Measurements from ENCODE around the gene EEF1G. TPM values are rescaled to one million over a fixed set of nuclear protein-coding genes. Genes with fewer than 3 reads are reported as not detected.
"Not testable (repeated sequence)": the region's sequence is repeated elsewhere in the genome, so short reads cannot be mapped to it uniquely, and the experiment has no call there.

EEF1G gene
- 1,000 to 10,000 TPM; 1,344 to 1,788 (median 1,576) TPM for total RNA-seq
- polyA plus RNA-seq, result 1,000 to 10,000 TPM; 1,418 to 2,108 (median 1,957) TPM

- Histone ChIP-seq H3K27ac (peak within 1 kb of the TSS; percentile 91 to 94 (median 93)), H3K4me3 (peak within 1 kb of the TSS; percentile 64 to 92 (median 78)), H3K9me3 (no peaks in the 10 kb centered on the region), H3K36me3 (peaks cover 4 to 64% (median 44%) of the 10 kb centered on the region in 4 donors), H3K27me3 (no peaks in the 10 kb centered on the region), H3K4me1 (peaks cover 0 to 53% (median 35%) of the 10 kb centered on the region in 4 donors)
- peak; percentile 99 for DNase-seq
- intact Hi-C loops (cut with DNase I), result loop anchor here (2.0 kb wide), 1 partner anchor 17 kb away; the partner anchor contains the start of gene TUT1
- TF ChIP-seq POLR2AphosphoS5 (IDR thresholded peaks at IDR 0.05) (peak; percentile 77 to 97 (median 96)), POLR2A (IDR thresholded peaks at IDR 0.05) (peak; percentile 92 to 93), EP300 (IDR thresholded peaks at IDR 0.05) (peak in 1 of 4 donors; percentile 60)
- TF ChIP-seq, protein P1, sequence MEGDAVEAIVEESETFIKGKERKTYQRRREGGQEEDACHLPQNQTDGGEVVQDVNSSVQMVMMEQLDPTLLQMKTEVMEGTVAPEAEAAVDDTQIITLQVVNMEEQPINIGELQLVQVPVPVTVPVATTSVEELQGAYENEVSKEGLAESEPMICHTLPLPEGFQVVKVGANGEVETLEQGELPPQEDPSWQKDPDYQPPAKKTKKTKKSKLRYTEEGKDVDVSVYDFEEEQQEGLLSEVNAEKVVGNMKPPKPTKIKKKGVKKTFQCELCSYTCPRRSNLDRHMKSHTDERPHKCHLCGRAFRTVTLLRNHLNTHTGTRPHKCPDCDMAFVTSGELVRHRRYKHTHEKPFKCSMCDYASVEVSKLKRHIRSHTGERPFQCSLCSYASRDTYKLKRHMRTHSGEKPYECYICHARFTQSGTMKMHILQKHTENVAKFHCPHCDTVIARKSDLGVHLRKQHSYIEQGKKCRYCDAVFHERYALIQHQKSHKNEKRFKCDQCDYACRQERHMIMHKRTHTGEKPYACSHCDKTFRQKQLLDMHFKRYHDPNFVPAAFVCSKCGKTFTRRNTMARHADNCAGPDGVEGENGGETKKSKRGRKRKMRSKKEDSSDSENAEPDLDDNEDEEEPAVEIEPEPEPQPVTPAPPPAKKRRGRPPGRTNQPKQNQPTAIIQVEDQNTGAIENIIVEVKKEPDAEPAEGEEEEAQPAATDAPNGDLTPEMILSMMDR (IDR thresholded peaks at IDR 0.05), result no peak
- 0% methylated on average over 46 of the region's 46 CpGs for WGBS, 2 donors
Measured at GRCh38 chr11:62573592-62574362, at the start of gene EEF1G. TSS of gene EEF1G (minus strand) at chr11:62573891. CDS start at chr11:62573842, 49 bp downstream.

DNA sequence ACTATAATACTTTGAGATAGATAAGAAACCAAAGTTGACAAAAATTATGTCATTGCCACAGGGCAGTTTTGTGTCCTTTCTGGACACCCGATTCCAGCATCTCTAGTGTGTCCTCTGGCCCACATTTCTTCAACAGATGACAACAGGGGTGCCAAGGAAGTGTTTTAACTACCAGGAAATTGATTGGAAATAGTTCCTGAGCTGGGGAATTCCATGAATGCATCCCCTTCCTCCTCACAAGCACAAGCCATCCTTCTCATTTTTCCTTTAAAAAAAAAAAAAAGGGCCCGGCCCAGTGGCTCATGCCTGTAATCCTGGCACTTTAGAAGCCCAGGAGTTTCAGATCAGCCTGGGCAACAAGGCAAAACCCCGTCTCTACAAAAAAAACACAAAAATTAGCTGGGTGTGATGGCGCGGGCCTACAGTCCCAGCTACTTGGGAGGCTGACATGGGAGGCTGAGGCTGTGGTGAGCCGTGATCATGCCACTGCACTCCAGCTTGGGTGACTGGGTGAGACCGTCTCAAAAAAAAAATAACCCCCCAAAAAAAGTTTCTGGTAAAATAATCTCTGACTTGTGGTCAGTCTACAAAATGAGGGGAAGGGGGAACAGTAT is 48.9 kb upstream of the EEF1G start:
- H3K36me3 ChIP-seq, result peaks cover 19 to 40% (median 25%) of the 10 kb centered on the region in 4 donors
- H3K9me3 ChIP-seq, result no peaks in the 10 kb centered on the region
- H3K27ac ChIP-seq, result peak overlapping the region; percentile 84 to 93 (median 90)
- intact Hi-C loops (cut with DNase I), result loop anchor here (2.0 to 5.0 kb wide), 2 partner anchors 24 to 105 kb away; partner anchors contain the start of genes GANAB, HNRNPUL2 and TTC9C
- WGBS, 2 donors, result 91 to 93% methylated on average over 7 of the region's 7 CpGs
- H3K4me3 ChIP-seq, result peak overlapping the region in 3 of 4 donors; percentile 60 to 87 (median 70)
- TF ChIP-seq POLR2AphosphoS5 (IDR thresholded peaks at IDR 0.05) (no peak), POLR2A (IDR thresholded peaks at IDR 0.05) (no peak), EP300 (IDR thresholded peaks at IDR 0.05) (no peak)
- DNase-seq, result no peak
- H3K4me1 ChIP-seq, result peaks cover 0 to 23% (median 19%) of the 10 kb centered on the region in 4 donors
- H3K27me3 ChIP-seq, result no peaks in the 10 kb centered on the region

DNA sequence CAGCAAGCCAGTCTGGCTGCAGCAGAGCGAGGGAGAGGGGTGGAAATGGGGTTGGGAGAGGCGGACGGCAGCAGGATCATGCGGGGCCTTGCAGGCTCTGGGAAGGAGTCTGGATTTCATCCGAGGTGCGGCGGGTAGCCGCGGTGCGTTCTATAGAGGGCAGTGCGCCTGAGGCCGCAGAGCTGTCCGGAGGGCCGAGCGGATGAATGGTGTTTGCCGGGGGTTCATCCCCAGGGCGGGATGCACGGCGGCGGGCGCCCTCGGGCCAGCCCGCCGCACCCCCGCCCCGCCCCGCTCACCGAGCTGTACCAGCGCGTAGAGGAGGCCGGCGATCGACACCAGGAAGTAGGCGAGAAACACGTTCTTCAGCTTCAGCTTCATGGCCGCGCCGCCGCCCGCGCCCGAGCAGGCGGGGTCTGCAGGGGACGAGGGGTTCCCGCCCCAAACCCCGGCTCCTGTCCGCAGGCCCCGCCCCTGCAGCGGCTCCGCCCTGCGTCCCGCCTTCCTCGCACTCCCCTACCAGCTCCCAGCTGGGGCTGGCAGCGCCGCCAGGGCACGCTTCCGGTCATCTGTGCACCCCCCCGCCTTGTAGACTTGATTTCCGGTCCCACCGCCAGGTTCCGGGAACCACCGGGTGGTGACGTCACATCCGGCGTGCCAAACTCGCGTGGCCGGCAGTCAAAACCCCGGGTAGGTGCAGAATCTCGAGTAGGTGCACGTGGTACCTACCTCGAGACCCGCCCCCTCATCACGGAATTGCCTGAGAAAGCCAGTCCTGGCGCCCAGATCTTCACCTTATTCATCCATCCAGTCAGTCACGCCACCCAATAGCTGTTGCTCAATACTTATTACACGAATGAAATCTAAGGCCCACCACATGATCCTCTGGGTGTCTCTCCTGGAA is 48.1 kb upstream of the EEF1G start, which contains the start of gene B3GAT3:
Gene B3GAT3 (minus strand): TSS at position 420 of the 904 bp plus-strand sequence. CDS start 39 bp downstream, at position 381.
- H3K4me1 ChIP-seq, result peaks cover 0 to 23% (median 19%) of the 10 kb centered on the region in 4 donors
- peak within 1 kb of the TSS; percentile 84 to 93 (median 90) for H3K27ac ChIP-seq
- 1% methylated on average over 77 of the region's 77 CpGs for WGBS, 2 donors
- peak; percentile 76 for TF ChIP-seq POLR2A (IDR thresholded peaks at IDR 0.05)
- TF ChIP-seq POLR2AphosphoS5 (IDR thresholded peaks at IDR 0.05), result peak; percentile 85 to 97 (median 94)
- TF ChIP-seq EP300 (IDR thresholded peaks at IDR 0.05), result peak in 2 of 4 donors; percentile 53 to 88
- TF ChIP-seq, protein P1 (IDR thresholded peaks at IDR 0.05), result no peak
- DNase-seq, result peak; percentile 99
- intact Hi-C loops (cut with DNase I), result loop anchor here (2.0 to 5.0 kb wide), 2 partner anchors 25 to 105 kb away; partner anchors contain the start of genes GANAB, HNRNPUL2 and TTC9C
- no peaks in the 10 kb centered on the region for H3K27me3 ChIP-seq
- peaks cover 19 to 40% (median 20%) of the 10 kb centered on the region in 4 donors for H3K36me3 ChIP-seq
- H3K9me3 ChIP-seq, result no peaks in the 10 kb centered on the region
- H3K4me3 ChIP-seq, result peak within 1 kb of the TSS; percentile 60 to 87 (median 74)

- peak overlapping the region; percentile 60 to 87 (median 74) for H3K4me3 ChIP-seq
- TF ChIP-seq POLR2A (IDR thresholded peaks at IDR 0.05), result no peak
- no peak for TF ChIP-seq POLR2AphosphoS5 (IDR thresholded peaks at IDR 0.05)
- no peak for TF ChIP-seq EP300 (IDR thresholded peaks at IDR 0.05)
- TF ChIP-seq, protein P1 (IDR thresholded peaks at IDR 0.05), result no peak
- DNase-seq, result no peak
- peaks cover 12 to 40% (median 16%) of the 10 kb centered on the region in 4 donors for H3K36me3 ChIP-seq
- intact Hi-C loops (cut with DNase I), result loop anchor here (5.0 kb wide), 1 partner anchor 106 kb away; the partner anchor contains the start of genes HNRNPUL2 and TTC9C
- no peaks in the 10 kb centered on the region for H3K9me3 ChIP-seq
- peak overlapping the region; percentile 84 to 93 (median 90) for H3K27ac ChIP-seq
- peaks cover 0 to 23% (median 19%) of the 10 kb centered on the region in 4 donors for H3K4me1 ChIP-seq
- WGBS, 2 donors, result 27 to 32% methylated on average over 8 of the region's 8 CpGs
- no peaks in the 10 kb centered on the region for H3K27me3 ChIP-seq
Measured at GRCh38 chr11:62621027-62621566, 47.4 kb upstream of the EEF1G start.

DNA sequence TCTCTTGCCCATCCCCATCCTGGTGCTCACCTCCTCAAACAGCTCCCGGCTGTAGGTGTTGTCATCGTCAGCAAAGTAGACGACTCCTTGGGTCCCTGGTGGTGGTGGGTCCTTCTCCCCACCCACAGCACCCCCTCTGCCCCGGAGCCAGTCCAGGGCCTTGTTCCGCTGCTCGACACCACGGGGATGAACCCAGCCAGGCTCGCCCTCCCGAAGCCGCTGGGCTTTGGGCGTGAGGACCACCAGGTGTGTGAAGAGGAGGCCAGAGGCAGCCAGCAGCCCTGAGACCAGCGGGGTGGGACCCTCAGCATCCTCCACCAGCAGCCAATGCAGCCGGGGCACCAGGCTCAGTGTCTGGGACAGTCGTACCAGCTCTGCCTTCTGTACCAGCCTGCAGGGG is 43.3 kb upstream of the EEF1G start:
- H3K36me3 ChIP-seq, result peaks cover 0 to 42% (median 4%) of the 10 kb centered on the region in 4 donors
- DNase-seq; H3K9me3 ChIP-seq; H3K4me3 ChIP-seq; H3K27me3 ChIP-seq; intact Hi-C loops (cut with DNase I); H3K27ac ChIP-seq: not testable (repeated sequence)
- 95 to 97% methylated on average over 14 of the region's 14 CpGs for WGBS, 2 donors
- peaks cover 0 to 29% (median 24%) of the 10 kb centered on the region in 4 donors for H3K4me1 ChIP-seq

Data from sigmoid colon (tissue), 7 donors.